Left hindlimb (tissue), 1 donor: ENCODE results near the gene KRT4.

Source experiments
- DNase-seq: peaks from one replicate; pipeline ENCODE4 v3.0.0-alpha.2; 2018

The KRT4 gene

DNA sequence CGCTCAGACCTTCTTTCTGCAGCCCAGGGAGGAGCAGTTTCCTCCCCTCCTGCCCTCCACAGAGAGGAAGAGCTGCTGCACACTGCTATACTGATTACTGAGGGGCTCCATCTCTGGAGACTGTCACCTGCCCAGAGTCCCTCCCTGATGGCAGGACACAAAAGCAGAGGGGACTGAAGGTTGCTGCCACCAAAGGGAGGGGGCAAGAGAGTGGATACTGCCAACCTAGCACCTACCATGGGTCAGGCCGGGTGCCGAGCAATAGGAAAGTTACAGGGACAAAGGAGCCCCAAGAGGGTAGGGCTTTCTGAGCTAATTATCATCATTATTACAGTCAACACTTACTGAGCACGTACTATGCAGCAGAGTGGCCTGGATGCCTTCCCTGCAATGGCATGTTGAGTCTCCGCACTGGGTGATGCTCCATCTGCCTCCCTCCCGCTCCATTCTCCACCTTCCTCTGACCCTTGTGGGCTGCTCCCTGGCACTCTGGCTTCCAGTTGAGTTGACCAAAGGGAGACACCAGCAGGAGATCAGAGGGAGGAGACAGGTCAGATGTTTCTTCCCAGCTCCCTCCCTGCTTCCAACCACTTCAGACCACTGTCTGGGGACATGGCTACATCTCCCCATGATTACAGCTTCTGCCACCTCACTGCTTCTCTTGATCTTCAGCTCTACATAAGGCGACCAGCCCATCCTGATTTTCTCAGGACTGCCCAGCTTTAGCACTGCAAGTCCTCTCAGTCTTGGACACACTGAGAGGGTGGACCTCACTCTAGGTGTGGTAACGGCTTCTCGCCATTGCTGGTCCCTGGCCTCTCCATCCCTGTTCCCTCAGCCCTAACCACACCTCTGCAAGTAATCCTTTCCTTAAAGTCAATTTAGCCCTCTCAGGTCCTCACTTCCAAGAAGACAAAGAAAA lies 22.8 kb upstream of the KRT4 start:
- DNase-seq = no peak

DNA sequence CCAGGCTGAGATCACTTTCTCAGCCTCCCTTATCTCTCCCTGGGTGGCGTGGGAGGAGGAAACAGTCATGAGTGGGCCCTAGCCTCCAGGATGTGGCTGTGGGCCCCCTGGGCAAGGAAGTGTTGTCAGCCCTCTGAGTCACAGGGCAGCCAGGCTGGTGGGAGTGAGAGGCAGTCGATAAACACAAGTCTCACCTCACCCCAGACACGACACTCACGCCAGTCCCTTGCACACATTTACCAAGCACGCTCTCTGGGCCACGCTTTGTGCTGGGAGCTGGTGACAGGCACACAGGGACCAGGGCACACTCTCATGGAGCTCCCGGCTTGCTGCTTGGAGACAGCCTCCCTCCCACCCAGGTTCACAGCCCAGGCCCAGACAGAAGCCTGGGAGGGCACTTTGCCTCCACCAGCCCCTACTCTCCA lies 22.1 kb upstream of the KRT4 start:
- no peak for DNase-seq

DNA sequence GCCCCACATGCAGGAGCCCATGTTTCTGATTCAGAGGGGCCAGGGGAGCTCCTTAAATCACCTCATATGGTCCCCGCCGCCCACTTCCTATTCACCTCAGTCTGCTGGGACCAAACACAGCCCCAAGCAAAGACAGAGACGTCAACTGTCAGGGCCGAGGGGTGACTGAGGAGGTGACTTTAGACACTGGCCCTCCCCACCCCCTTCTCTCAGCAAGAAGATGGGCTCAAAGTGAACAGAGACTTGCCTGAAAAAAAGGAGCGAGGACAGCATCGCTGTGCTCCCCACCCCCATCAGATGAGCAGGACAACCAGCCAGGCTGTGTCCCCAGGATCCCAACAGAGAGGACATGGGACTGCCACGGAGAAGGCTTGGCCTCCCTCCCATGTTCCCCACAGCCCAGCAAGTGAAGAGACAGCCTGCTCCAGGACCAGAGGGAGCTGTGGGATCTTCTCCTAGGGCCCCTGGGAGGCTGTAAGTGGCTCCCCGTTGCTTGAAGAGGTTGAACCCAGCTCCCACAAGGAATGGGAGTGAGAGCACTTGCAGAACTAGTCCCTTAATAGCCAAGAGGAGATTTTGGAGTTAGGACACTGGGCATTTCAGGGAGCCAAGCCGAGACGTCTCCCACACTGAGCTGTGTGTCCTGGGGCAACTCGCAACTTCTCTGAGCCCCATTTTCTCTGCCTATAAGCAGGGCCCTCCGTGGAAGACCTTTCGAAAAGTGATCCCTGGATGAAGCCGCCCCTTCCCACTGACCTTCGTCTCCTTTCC lies 21.5 kb upstream of the KRT4 start:
- DNase-seq = no peak

DNA sequence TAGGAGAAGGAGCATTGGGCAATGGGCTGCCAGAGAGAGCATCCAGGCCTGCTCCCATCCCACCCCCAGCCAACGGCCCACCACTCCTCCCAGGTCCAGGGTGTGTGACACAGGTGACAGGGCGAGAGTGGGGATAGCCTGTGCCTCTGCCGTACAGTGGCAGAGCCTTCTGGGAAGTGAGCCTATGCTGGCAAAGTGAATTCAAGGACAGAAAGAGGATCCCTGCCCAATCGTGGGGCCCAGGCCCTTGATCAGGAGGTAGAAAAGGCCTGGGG lies 20.7 kb upstream of the KRT4 start:
- DNase-seq = no peak

DNA sequence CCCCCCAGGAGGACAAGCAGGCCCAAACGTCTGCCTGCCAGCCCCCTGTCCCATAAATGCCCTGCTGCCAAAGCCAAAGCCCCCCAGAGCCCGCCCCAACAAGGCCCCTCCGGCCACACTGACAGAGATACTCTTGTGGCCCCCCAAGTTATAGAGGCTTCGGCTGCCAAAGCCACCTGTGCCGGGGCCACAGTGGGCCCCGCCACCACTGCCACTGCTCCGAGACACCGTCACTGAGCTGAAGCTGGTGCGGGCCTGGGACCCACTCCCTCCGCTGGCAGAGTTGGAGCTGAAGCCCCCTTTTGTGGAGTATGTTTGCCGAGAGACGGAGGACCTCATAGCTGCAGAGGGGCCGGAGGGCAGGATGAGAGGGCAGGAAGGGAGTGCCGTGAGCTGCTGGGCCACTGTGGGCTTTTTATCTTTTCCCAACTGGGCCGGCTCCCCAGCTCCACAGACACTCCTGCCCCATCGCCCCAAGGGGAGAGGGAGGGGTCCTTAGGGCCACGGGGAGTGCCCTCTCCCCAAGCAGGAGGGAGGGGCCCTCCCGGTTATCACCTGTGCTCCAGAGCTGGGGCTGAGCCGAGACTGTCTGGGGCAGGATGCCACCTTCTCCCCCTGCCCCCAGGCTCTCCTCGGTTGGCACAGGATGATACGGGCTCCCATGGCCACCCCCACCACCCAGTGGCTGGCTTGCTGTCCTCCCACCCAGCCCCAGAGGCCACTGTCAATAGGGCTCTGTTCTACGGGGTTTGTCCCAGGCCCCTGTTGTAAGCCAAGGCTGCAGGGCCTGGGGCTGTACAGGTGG lies 20.2 kb upstream of the KRT4 start, which contains the start of gene KRT79:
KRT79 (minus strand) TSS at position 390 of the 805 bp plus-strand sequence; CDS start at position 339, 51 bp downstream.
- DNase-seq = no peak

DNA sequence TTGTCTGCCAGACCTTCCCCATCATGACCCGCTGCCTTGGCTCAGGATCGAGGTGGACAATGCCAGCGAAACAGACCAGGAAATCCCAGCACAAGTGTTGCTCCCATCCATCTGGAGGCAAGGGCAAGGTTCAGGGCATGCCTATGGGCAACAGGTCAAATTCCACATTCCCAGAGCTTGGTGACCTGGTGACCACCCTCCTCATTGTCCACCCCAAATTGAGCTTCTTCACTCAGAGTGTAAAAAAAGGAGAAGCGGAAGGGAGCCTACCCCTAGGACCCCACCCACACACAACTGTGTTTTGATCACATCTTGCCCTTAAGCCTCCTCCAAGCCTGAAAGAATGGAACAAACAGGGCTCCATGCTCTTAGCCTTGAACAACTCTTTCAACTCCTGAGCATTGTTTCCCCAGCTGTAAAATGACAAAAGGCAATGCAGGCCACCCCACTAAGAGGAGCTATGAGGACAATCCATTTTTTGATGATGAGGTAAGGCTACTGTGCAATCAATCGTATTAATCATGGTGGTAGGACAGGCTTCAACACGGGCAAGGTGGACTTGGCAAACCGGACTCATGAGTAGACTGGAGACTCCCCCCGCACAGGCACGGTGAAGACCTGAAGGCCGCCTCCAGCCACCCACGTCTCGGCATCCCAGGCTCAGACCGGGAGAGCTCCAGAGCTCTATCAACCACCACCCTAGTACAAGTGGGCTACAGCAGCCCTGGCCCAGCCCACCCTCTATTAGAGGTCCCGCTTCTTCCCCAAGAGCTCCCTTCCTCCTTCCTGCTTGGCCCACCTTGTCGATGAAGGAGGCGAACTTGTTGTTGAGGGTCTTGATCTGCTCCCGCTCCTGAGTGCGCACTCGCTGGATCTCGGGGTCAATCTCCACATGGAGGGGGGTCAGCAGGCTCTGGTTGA lies 19.3 kb upstream of the KRT4 start:
- DNase-seq = no peak

DNA sequence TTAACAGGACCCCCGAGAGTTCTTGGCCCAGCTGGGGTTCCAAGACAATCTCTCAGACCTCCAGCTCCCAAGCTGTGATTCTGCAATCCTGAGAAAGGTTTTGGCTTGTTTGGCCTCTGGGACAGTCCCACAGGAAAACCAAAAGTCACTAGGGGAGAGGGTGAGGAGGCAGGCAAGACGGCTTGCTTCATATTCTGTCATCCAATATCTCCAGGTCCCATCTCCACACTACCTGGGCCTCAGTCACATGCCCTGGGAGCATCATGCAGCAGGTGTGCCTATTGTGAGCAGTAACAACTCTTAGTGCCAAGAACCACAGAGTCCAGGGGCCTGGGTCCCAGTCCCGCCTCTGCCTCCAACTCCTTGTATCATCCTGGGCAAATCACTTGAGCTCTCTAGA lies 18.5 kb upstream of the KRT4 start:
- no peak for DNase-seq

DNA sequence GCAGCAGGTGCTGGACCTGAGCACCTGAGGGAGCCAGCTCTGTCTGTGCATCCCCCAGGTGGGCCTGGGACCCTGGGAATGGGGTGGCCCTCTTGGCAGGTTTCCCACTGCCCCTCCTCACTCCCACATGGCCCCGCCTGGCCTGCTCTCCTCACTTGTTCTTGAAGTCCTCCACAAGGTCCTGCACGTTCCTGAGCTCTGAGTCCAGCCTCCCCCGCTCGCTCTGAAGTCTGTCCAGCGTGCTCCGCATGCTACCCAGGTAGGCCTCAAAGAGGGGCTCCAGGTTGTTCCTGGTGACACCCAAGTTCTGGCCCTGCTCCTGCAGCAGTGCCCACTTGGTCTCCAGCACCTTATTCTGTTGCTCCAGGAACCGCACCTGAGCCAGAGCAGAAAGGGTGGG lies 17.3 kb upstream of the KRT4 start:
- DNase-seq = no peak

DNA sequence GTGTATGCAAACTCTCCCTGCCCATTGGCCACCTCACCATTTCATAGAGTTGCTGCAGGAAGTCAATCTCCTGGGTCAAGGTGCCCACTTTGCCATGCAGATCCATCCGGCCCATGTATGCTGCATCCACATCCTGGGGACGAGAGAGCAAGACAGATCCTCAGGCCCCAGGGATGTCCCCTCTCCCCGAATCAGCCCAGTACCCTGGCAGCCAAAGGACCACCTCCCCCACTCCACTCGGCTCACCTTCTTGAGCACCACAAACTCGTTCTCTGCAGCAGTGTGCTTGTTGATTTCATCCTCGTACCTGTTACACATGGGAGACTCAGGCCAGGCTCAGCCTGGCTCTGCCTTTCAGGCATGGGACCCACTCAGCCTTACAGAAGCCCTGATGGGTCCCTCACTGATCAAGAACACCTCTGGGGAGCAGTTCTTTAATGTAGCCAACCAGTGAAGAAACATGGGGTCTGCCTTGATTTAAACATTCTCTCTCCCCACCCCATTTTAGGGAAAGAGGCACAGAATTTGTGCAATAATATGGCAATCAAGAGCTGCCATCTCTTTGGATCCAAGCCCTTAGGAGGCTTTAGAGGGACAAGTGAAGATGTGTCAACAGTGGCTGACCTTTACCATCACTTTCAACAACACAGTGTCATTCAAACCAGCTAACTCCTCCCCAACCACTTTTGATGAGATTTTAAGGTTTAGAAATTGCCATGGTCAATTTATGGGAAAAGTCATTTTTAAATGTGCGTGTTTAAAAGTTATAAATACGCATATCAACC lies 16.3 kb upstream of the KRT4 start:
- DNase-seq = no peak

DNA sequence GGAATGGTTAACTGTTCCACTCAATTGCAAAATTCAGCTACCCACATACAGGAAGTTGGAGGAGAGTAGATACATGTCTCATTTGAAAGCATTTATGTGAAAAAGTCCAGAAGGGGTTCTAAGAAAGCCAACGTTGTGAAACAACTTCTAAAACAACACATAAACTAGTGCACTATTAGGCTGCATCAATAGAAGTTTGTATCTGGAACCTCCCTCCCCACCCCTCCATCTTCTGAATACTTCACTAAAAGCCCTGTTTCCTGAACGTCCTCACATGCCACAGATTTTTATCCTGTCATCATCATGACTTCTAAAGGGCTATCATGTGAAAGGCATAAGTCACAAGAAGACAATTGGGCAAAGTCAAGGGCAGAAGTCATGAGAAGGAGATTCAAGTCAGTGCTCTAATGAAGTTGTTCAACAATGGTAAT lies 14.7 kb upstream of the KRT4 start:
- DNase-seq = no peak

DNA sequence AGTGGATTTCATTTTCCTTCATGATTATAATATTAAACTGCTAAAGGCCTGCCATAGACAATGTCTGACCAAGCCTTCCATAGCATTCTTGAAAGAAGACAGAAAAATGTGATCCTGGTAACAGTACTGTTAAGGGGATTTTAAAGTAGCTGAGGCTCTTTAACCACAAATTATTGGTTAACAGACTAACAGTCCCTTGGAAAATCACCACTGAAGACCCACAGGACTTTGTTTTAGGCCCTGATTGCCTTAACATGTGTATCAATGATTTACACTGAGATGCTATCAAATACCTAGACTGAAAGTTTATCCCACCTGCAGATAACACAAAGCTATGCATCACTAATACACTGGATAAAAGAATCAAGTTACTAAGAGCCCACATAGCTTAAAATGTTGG lies 14.2 kb upstream of the KRT4 start:
- DNase-seq = no peak

DNA sequence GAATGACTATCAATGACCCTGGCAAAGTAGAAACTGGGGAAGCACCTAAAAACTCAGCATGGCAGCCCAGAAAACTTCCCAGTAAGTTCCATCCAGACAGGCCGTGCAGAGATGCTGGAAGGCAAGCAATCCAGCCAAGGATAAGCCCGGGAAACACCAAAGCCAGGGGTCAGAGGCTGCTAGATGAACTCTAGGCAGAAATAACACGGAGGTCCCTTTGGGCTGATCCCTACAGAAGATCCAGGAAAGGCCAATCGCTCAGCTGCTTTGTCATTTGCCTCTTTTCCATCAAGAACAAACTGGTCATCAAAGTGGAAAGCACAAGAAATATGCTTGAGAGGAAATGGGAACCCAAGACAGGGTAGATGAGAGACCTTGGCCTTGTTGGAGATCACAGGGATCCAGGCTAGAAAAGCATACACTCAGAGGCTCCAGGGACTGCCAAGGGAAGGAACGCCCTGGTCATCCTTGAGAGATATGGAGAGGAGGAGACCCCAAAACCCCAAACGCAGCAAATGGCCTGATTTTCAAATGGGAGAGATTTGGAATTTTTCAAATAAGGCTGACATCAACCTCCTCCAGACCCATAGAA lies 13.7 kb upstream of the KRT4 start:
- no peak for DNase-seq

DNA sequence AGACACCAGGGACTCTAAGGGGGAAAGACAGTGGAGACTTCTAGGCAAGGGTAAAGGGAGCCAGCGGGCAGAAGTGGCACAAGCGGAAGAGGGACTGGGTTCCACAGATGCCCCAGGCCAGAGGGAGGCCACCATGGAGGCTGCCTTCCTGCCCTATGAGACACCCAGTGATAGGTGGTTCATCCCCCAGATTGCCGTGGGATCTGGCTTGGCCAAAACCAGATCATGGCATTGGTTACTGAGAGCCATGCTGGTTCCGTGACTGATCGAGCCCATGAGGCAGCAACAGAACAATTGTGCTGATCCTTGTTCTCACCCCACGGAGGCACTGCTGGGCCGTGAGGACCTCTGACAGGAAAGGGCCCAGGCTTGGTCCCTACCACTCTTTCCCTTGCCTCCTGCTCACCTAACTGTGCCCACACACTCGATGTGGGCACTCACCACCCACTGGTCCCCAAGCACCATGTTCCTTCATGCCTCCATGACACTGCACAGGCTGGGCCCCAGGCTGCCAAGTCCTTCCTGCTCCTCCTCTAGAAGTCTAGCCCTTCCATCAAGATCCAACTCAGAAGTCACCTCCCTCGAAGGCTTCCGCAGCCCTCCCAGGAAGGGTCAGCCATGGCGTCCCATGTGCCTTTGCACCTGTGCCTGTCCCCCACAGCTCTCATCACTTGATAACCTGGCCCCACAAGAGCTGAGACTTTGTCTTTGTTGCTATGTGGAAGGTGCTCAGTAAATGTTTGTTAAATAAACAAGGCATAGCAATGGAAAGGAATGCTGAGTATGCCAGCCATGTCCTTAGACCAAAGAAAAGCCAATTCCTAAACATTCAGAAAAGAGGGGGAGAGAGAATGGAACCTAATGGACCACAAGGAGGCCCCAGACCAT lies 12.9 kb upstream of the KRT4 start:
- DNase-seq = no peak

DNA sequence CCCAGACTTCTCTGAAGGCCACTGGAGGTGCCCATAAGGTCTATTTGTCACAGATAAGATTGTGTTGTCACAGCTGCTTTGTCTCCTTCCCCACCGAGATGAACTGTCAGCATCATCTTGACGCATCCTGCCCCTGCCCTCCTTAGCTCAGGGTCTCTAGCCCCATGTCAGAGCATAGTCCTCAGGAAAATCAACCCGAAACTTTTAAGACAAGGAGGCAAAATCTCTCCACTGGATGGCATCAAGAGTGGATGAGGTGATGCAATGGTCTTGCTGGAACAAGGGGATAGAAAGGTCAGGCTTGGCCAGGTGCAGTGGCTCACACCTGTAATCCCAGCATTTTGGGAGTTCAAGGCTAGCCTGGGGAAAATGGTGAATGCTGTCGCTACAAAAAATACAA lies 12.0 kb upstream of the KRT4 start:
- no peak for DNase-seq

DNA sequence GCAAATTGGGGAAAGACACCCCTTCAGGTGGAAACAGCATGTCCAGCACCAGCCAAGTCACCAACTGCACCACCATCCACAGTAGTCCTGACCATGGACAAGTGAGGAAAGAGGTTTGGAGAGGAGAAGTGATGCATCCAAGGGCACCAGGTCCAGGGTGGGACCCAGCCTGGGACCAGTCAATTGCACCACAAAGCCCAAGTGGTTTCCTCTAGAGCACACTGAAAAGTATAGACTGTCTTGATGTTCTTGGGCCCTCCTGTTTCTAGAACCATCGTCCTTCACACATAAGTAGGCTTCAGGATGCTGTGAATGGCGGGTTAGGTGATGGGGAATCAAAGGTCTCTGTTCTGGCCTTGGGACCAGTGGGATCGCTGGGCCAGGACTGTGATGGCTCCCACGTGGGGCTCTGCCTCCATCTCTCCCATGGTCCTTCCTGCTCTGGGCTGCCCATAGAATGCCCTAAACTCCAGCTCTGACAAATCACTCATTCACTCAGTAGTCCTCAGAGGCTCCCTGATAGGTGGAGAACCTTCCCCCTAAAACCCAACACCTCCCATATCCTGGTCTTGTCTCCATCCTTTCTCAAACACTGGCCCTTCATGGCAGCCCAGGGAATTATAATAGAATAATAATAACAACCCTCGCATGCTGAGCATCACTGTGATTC lies 11.0 kb upstream of the KRT4 start:
- DNase-seq = no peak

DNA sequence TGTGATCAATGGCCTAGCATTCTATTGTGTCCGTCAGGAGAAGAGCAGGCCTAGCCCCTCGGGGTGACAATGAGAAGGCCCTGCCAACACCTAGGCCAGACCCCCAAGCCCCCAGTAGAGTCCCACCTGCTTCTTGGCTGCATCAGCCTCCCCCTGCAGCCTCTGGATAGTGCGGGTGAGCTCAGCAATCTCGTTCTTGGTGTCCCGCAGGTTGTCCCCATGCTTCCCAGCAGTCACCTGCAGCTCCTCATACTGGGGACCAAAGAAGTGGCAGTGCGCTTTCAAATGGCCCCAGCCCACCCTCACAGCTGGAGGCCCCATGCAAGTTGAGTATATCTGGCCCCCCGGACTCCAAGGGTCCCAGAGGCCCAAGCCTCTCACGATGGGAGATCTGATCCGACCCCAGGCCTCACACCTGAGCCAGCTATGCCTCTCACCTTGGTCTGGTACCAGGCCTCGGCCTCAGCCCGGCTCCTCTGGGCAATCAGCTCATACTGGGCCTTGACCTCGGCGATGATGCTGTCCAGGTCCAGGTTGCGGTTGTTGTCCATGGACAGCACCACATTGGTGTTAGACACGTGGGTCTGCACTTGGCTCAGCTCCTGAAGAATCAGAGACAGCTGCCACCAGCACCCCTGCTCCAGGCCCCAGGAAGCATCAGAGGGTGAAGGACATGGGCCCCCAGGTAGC lies 10.0 kb upstream of the KRT4 start:
- DNase-seq = no peak

DNA sequence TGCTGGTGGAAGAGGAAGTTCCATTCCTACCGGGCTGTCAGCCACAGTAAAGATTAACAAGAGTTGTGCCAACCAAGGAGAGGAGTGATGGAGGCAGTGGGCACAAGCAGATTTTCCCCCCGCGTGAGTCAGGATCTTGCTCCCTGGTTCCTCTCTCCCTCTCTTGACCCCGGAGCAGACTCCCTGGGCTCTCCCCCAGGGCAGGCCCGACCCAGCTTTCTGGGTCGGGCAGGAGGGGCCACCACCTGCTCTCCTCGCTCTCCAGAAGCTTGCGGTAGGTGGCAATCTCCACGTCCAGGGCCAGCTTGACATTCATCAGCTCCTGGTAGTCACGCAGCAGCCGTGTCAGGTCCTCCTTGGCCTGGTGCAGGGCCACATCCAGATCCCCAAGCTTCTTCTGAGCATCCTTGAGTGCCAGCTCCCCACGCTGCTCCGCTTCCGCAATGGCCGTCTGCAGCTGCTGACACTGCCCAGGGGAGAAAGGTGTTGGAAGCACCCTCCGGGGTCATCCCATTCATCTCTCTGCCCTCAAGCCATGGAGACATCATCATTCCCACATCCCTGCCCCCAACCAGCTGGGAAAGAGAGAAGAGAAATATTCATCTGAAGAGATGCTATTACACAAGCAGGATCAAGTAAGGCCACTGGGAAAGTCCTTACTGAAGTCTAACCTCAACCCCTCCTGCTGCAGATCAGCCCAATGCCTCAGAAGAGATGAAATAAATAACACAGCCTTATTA lies 9.0 kb upstream of the KRT4 start:
- no peak for DNase-seq
